Sigmoid colon (tissue), 4 donors: Measurements from ENCODE around the gene ACOX3.

ENCODE experiments used
- CTCF ChIP-seq, 4 experiments: fragments of 450-650 bp in 3 of 4; fragments of 200-600 bp in 1 of 4; IDR thresholded peaks; one replicate each; pipeline ENCODE4 v1.5.1; 2016 to 2019; ENCODE audit warnings: antibody characterized with exemption in 4 of 4, mild to moderate bottlenecking in 3 of 4, moderate library complexity in 2 of 4
- POLR2A ChIP-seq, 2 donors: fragments of 450-650 bp; IDR thresholded peaks; one replicate each; pipeline ENCODE4 v1.6.1; 2016; ENCODE audit warnings: antibody characterized with exemption in 2 of 2, mild to moderate bottlenecking in 2 of 2, moderate library complexity in 2 of 2
- POLR2AphosphoS5 ChIP-seq, 4 donors: sonication (generic); formaldehyde crosslinking; IDR thresholded peaks; one replicate each; pipeline ENCODE4 v1.6.1; 2017; ENCODE audit warnings: antibody characterized with exemption in 4 of 4

GRCh38 chr4:8383016-8383415 is 57.5 kb downstream of the ACOX3 start:
- no peak for TF ChIP-seq CTCF (IDR thresholded peaks at IDR 0.05)
- TF ChIP-seq POLR2AphosphoS5 (IDR thresholded peaks at IDR 0.05) = no peak
- no peak for TF ChIP-seq POLR2A (IDR thresholded peaks at IDR 0.05)
